ENCODE results near the gene GID4. TPM values are rescaled to one million over a fixed set of nuclear protein-coding genes. Genes with fewer than 3 reads are reported as not detected.

The GID4 gene
- total RNA-seq, 1 donor from 2014 or later: 8.3 TPM

GRCh38 chr17:18009609-18010420 is 29.4 kb upstream of the GID4 start:
- no peak for DNase-seq (ENCODE audit: low spot score in 2 of 2)
- intact Hi-C loops (cut with DNase I): no loop called here
- Histone ChIP-seq H3K9me3 (no peaks in the 10 kb centered on the region), H3K27me3 (no peaks in the 10 kb centered on the region), H3K4me3 (no peak overlapping the region), H3K36me3 (peaks cover 0 to 11% of the 10 kb centered on the region in 2 donors), H3K27ac (no peak overlapping the region), H3K4me1 (no peaks in the 10 kb centered on the region)
- TF ChIP-seq, protein P1, sequence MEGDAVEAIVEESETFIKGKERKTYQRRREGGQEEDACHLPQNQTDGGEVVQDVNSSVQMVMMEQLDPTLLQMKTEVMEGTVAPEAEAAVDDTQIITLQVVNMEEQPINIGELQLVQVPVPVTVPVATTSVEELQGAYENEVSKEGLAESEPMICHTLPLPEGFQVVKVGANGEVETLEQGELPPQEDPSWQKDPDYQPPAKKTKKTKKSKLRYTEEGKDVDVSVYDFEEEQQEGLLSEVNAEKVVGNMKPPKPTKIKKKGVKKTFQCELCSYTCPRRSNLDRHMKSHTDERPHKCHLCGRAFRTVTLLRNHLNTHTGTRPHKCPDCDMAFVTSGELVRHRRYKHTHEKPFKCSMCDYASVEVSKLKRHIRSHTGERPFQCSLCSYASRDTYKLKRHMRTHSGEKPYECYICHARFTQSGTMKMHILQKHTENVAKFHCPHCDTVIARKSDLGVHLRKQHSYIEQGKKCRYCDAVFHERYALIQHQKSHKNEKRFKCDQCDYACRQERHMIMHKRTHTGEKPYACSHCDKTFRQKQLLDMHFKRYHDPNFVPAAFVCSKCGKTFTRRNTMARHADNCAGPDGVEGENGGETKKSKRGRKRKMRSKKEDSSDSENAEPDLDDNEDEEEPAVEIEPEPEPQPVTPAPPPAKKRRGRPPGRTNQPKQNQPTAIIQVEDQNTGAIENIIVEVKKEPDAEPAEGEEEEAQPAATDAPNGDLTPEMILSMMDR (IDR thresholded peaks at IDR 0.05): no peak

- Histone ChIP-seq H3K27ac (no peak overlapping the region), H3K4me3 (no peak overlapping the region), H3K4me1 (no peaks in the 10 kb centered on the region), H3K9me3 (no peaks in the 10 kb centered on the region), H3K36me3 (peaks cover 6 to 18% of the 10 kb centered on the region in 2 donors), H3K27me3 (no peaks in the 10 kb centered on the region)
- DNase-seq (ENCODE audit: low spot score in 2 of 2): no peak
- TF ChIP-seq, protein P1 (IDR thresholded peaks at IDR 0.05): no peak
- intact Hi-C loops (cut with DNase I): no loop called here
Observed at GRCh38 chr17:18011286-18011685, 27.9 kb upstream of the GID4 start.

DNA sequence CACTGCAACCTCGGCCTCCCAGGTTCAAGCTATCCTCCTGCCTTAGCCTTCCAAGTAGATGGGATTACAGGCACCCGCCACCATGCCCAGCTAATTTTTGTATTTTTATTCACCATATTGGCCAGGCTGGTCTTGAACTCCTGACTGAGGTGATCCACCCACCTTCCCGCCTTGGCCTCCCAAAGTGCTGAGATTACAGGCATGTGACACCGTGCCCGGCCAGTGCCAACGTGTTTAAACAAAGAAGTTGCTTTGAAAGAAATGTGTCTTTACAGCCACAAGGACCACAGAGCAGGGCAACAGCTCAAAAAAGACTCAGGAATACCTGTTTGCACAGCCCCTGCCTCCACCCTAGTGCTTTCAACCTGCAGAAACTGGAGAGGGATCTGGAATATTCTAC is 25.2 kb upstream of the GID4 start:
- no peak for DNase-seq (ENCODE audit: low spot score in 2 of 2)
- Histone ChIP-seq H3K27me3 (no peaks in the 10 kb centered on the region), H3K4me3 (no peak overlapping the region), H3K27ac (no peak overlapping the region), H3K4me1 (no peaks in the 10 kb centered on the region), H3K9me3 (no peaks in the 10 kb centered on the region), H3K36me3 (peaks cover 6 to 14% of the 10 kb centered on the region in 2 donors)
- intact Hi-C loops (cut with DNase I): no loop called here
- TF ChIP-seq, protein P1 (IDR thresholded peaks at IDR 0.05): no peak

DNA sequence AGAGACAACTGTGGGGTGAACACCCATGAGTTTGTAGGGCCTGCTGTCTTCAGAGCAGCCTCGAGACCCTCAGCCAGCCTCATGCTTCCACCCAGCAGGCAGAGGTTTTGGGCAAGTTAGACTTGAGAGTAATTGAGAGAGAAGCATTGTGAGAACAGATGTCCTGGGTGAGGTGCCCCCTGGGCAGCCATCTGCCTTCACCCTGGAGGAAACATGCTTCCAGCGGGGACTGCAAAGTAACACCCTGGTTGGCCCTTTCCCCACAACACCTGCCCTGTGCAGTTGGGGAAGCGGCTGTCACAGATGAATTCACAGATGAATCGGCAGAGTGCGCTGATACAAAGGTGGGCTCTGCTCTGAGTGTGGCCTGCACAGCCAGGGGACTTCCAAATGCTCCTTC is 23.6 kb upstream of the GID4 start:
- intact Hi-C loops (cut with DNase I): no loop called here
- Histone ChIP-seq H3K27ac (no peak overlapping the region), H3K27me3 (no peaks in the 10 kb centered on the region), H3K4me3 (no peak overlapping the region), H3K9me3 (no peaks in the 10 kb centered on the region), H3K4me1 (no peaks in the 10 kb centered on the region), H3K36me3 (peaks cover 6 to 19% of the 10 kb centered on the region in 2 donors)
- TF ChIP-seq, protein P1 (IDR thresholded peaks at IDR 0.05): no peak
- no peak for DNase-seq (ENCODE audit: low spot score in 2 of 2)

- TF ChIP-seq, protein P1 (IDR thresholded peaks at IDR 0.05): no peak
- H3K4me3 ChIP-seq: no peak overlapping the region
- intact Hi-C loops (cut with DNase I): no loop called here
- H3K27ac ChIP-seq: no peak overlapping the region
- no peak for DNase-seq (ENCODE audit: low spot score in 2 of 2)
- no peaks in the 10 kb centered on the region for H3K27me3 ChIP-seq
- H3K4me1 ChIP-seq: no peaks in the 10 kb centered on the region
- H3K9me3 ChIP-seq: no peaks in the 10 kb centered on the region
- peaks cover 8 to 26% of the 10 kb centered on the region in 2 donors for H3K36me3 ChIP-seq
Observed at GRCh38 chr17:18016426-18016825, 22.8 kb upstream of the GID4 start.

All from ascending aorta (tissue), 2 donors.